NCI-H82 (cell line): ENCODE measurements around the gene GPHA2.
"Not testable (repeated sequence)": the region's sequence is repeated elsewhere in the genome, so short reads cannot be mapped to it uniquely, and the experiment has no call there.

ENCODE experiments used
- DNase-seq: peaks from one replicate; lab custom pipeline; 2025; lab: John Stamatoyannopoulos, UW

The GPHA2 gene, protein sequence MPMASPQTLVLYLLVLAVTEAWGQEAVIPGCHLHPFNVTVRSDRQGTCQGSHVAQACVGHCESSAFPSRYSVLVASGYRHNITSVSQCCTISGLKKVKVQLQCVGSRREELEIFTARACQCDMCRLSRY

DNA sequence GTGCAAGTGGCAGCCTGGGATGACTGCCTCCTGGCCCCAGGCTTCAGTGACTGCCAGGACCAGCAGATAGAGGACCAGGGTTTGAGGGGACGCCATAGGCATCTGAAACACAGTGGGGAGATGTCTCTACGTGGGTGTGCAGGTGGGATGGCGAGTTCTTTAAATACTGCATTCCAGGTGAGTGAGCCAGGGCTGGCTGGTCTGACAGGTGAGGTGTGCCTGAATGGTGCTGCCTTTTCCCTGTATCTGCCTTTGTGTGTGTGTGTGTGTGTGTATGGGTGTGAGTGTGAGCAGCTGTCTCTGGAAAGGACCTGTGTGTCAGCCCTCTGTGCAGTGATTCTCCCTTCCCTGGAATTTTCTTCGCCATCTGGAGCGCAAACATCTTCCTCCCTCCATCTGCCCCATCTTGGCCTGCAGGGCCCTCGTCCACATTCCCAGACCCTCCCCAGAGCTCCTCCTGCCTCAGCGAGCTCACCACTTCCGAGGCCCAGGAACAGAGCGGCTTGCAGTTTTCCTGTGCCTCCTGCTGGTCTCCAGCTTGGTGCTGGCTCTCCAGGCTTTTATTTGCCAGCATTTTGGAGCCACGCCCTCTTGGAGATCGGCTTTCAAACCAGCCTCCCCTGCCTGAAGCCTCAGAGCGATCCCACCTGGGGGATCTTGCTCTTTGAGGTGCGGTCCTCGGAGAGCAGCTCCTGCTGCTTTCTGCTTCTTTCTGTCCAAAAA, at the start of gene GPHA2:
Gene GPHA2 (minus strand): TSS at position 535 of the 723 bp plus-strand sequence. CDS start 433 bp downstream, at position 102.
- peak; percentile 59 for DNase-seq

DNA sequence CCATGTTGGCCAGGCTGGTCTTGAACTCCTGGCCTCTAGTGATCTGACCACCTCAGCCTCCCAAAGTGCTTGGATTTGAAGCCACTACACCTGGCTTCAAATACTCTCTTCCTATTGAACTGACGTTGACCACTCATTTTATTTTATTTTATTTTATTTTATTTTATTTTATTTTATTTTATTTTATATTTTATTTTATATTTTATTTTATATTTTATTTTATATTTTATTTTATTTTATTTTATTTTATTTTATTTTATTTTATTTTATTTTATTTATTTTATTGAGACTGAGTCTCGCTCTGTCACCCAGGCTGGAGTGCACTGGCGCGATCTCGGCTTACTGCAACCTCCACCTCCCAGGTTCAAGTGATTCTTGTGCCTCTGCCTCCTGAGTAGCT, 47.6 kb upstream of the GPHA2 start:
- DNase-seq: not testable (repeated sequence)

DNA sequence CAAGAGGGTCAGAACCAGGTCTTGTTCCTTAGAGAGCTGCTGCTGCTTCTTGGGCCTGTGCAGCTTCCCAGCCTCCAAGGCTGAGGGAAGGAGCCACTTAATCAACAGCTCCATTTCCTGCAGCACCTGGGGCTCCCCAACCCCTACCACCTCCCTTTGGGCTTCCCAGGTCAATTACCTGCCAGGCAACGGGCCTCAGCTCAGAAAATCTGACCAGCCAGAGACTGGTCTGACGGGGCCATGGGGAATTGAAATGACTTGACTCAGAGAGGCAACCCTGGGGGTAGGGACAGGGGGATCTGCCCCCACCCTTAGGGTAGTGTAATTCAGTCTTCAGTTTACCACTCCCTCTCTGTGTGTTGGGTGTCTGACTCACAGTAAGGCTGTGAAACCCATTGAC, 41.0 kb upstream of the GPHA2 start:
- DNase-seq: no peak

DNA sequence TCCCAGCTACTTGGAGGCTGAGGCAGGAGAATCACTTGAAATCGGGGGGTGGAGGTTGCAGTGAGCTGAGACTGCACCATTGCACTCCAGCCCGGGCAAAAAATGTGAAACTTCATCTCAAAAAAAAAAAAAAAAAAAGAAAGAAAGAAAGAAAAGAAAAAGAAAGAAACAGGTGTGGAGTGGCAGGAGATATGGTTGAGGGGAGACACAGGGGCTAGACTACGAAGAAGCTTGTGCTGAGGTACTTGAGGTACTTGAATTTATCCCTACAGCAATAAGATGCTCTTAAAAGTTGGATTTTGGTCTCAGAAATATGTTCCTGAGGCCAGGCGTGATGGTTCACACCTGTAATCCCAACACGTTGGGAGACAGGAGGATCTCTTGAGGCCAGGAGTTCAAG, 38.4 kb upstream of the GPHA2 start:
- no peak for DNase-seq

DNA sequence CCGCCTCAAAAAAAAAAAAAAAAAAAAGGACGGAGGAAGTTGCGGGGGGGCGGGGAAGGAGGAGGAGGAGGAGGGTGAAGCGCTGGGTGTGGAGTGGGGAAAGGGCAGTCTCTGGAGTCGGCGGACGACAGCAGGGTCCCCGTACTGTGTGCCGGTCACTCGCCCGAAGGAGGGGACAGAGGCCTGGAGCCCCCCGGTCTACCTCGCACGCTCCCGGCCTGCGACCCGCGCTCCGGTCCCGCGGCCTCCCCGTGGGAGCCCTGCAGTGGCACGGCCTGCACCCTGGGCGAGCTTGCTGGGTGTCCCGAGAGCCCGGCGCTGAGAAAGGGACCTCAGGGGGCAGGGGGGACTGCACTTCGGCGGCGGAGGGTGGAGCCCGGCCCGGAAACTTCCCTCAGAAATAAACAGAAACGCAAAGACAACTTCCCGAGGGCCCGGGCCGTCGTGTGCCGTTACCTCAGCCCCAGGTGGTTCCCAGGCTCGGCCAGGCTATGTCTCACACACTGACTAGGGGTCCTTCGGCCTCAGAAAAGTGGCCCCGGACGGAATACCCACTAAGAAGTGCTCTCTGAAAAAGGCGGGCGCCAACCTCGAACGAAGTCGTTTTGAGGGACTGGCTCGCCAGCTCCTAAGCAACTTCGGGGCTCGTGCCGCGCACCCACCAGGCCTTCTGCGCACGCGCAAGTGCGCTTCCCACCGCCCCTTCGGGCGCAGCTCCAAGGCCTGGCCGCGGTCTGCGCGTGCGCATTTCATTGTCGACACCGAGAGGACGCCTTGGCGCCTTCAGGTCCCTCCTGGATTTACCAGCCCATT, 35.9 kb upstream of the GPHA2 start, which contains the start of gene MAJIN:
Gene MAJIN (minus strand): TSS at position 688 of the 813 bp plus-strand sequence. CDS start 12,703 bp downstream, outside the sequence.
- DNase-seq: no peak

DNA sequence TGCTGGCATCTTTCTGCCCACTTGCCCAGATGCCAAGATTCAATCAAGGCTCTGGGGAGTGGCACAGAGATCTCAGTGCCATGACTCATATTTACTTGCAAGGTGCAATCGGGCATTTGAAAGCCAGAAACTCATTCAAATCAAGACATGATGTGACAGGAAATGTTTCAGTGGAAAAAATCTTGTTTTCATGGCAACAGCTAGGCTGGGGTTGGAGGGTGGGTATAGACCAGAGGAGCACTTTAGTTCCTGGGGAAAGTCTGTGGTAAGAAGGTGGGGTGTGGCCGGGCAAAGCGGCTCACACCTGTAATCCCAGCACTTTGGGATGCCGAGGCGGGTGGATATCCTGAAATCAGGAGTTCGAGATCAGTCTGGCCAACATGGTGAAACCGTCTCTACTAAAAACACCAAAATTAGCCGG, 35.0 kb upstream of the GPHA2 start:
- no peak for DNase-seq

DNA sequence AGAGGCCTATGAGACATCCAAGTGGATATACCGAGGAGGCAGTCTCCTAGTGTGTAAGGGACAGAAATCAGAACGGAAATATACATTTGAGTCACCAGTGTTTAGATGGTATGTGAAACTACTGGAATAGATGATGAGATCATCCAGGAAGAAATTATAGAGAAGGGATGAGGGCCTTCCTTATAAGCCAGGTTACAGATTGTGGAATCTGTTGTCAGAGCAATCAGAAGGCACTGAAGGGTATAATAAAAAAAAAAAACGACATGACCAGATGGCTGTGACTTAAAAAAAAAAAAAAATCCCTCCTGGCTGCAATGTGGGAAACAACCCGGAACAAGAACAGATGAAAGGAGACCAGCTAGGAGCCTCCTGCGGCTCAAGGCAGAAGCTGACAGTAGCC, 33.5 kb upstream of the GPHA2 start:
- peak; percentile 43 for DNase-seq

DNA sequence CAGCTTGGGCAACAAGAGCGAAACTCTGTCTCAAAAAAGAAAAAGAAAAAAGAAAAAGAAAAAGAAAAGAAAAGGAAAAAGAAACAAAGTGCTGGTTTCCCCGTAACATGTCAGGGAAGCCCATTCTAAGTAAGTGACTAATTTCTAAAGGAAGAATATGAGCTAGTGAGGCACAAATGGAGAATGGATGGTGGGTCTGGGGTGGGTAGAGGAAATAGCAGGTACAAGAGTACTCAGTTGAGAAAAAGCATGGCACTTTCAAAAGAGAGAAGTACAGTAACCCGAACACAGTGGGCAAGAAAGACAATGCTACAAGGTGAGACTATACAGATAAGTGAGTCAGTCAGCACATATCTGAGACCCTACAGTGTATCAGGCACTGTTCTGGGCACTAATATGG, 31.7 kb upstream of the GPHA2 start:
- no peak for DNase-seq

DNA sequence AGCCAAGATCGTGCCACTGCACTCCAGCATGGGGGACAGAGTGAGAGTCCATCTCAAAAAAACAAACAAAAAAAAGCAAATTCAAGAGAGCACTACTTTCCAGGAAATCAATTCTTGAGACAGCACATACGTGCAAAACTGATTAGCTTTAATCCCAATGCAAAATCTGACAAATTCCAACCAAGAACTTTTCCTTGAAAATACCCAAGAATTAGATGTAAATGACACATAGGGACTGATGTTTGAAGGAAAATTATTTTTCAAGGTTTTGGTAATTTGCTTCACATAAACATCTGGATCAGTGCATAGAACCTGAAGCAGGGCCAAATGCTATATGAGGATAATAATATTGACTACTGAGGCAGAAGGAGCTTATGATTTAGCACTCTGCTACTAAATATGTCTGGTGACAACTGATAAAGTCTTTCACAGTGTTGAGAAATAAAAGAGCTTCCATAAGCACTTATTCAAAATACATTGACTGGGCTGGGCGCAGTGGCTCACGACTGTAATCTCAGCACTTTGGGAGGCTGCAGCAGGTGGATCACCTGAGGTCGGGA, 27.5 kb upstream of the GPHA2 start:
- DNase-seq: no peak

DNA sequence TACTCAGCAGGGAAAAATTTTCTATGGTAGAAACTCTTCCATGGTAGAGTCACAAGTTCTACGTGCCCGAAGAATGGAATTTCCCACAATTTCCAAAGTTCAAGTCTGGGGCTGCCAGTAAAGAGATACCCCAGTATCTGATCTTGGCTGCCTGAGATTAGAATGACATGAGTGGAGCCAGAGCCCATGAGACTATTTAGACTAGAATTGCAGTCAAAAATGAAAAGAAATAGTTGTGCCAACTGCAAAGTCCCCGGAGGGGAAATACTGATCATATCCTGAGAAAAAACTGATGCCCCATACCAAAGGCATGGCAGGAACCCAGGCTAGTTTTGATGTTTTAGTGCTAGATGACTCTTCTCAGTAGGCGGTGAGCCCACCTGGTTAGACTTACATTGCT, 25.0 kb upstream of the GPHA2 start:
- no peak for DNase-seq

DNA sequence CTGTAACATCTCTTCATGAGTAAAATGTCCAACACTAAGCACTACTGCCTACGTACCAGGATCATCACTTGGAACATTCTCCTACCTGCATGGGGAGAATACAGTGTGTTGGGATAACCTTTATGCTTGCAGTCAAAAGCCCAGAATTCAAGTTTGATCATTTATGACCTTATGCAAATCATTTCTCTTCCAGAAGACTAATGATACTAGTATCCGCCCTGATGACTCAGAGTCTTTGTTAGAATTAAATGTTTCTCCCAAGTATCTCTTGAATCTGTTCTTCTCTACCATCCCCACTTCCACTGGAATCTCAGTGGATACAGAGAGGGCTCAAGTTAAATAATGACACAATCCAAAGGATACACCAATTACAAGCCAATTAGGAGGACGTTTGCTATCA, 23.8 kb upstream of the GPHA2 start:
- DNase-seq: no peak

DNA sequence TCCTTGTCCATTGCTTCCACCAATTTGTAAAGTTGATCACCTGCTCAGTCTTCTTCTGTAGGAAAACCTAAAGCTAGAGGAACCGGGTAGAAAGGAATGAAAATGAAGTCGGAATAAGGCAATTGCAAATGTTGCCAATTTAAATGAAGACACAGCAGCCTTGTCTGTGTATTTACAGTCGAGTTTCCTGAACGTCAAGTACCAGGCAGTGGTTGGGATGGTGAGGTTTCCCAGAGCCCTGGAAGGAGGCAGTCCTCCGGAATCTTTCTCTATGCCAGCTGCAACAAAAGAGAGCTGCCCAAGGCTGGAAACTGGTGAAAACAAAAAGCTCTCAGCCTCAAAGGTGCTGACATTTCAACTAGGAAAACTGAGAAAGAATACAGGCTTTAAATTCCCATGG, 18.5 kb upstream of the GPHA2 start:
- no peak for DNase-seq

DNA sequence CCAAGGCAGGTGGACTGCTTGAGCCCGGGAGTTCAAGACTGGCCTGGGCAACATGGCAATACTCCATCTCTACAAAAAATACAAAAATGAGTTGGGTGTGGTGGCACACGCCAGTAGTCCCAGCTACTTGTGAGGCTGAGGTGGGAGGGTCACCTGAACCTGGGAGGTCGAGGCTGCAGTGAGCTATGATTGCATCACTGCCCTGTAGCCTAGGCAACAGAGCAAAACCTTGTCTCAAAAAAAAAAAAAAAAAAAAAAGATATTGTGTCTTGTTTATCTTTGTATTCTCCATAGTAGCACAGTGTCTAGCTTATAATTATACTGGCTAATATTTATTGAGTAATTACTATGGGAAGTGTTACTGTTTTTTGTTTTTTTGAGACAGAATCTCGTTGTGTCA, 15.8 kb upstream of the GPHA2 start:
- no peak for DNase-seq

DNA sequence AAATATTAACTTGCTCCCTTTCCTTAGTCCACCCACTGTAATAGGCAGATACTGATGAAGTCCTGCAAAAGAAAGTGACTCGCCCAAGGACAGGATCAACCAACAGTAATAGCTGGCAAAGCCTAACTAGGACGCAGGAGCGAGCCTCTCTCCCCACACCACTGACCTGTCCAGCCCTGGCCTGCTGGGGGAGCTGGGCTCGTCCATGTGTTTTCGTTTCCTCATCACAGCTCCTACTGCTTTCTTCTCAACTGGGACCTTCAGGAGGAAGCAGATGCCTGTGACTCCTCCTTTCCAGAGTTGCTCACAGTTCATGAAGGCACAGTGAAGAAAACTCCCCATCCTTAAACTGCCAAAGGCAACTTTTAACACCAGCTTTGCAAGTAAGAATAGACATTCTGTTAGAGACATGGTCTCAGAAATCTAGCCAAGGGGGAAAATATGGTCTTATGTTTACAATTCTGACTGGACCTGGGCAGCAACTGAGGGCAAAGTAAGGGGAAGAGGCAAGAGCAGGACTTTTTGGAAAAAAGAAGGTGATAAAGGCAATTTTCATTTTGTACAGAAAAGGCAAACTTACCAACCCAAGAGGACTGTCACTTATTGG, 11.6 kb upstream of the GPHA2 start:
- DNase-seq: no peak

DNA sequence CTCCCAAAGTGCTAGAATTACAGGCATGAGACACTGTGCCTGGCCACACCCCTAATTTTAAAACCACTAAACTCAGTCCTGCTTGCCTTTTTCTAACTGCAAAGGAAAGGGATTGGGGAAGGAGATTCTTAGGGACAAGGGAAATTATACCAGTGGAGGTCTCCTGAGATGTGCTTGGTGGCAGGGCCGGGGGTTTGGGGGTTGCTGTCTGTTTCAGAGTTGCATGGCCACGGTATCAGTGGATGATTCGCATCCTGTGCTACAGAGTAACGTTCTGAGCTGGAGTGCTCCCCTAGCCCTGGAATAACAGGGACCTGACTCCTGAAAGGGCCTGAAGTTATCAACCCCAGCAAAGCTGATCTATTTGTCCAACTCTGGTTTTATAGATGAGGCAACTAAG, 846 bp upstream of the GPHA2 start:
- no peak for DNase-seq

DNA sequence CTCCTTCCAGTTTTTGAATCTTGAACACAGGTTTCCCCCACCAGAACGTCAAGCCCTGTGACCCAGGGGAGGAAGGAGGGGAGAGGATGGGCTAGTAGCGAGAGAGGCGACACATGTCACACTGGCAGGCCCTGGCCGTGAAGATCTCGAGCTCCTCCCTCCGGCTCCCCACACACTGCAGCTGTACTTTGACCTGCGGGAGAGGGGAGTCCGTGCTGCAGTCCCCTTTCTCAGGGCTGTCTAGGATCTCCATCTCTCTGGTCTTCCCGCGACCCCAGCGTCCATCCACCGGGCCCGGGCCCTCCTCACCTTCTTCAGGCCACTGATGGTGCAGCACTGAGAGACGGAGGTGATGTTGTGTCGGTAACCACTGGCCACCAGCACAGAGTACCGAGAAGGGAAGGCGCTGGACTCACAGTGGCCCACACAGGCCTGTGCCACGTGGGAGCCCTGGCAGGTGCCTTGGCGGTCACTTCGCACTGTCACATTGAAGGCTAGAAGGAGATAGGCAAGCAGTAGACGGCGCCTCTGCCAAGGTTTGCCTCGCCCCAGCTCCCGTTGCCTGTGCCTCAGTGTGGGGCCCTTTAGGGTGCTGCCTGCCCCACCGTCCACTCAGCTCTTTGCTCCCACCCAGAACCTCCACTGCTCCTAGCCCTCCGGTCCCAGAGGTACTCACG, 873 bp downstream of the GPHA2 start:
- no peak for DNase-seq

DNA sequence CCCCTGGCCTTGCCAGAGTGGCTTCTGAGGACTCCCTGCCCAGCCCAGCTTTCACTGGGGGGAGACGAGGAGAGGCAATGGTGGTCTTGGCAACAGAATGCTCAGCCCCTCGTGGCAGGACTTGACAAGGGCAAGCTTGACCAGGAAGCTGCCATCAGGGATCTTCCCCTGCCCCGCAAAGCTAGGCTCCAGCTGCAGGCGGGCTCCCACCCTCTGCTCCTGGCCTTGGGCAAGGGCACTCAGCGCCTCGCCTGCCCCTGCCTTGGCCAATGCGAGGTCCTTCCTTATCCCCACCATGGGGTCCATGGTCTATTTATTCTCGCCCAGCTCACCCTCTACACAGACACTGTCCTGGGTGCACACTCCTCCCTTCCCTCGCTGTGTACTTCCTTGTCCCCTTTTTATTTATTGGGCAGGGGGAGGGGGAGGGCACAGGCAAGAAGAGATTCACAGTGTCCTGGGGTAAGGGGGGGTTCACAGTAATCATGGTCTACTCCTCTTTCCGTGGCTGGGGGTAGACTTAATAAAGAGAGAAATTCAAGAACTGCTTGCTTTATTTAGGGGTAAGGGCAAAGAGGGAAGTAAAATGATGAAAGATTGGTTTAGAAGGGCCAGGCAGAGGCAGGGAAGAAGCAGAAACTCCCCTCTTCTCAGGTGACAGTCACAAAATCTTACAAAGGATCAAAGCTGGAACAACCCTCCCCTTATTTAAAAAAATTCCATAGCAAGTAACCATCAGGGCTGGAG, 1.6 kb downstream of the GPHA2 start:
- DNase-seq: no peak

DNA sequence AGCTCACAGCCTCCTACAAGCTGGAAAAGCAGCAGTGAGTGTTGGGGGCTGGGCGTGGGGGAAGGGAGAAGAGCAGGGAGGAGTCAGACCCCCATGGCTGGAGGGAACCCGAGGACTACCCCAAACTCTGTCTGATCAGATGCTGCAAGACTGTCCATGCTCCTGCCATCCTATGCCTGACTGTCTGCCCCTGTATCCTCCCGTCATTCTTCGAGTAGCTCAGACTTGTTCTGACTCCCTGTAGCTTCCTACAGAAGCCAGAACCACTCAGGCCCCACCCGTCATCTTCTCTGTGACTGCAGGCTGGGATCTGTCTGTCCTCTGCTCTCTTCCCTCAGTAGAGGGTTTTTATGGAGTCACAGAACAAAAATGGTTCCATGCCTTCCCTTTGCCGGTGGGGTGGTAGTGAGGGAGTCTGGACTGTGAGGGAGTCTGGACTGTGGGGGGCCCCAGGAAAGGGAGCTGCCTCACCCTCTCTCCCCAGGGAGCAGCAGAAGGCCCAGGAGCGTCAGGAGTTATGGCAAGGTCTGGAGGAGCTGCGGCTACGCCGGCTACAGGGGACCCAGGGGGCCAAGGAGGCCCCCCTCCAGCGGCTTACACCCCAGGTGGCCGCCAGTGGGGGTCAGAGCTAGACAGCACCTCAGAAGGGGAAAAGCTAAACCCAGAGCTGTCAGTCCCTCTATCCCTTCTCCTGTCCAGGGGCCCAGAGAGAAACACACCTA, 2.3 kb downstream of the GPHA2 start:
- DNase-seq: no peak

DNA sequence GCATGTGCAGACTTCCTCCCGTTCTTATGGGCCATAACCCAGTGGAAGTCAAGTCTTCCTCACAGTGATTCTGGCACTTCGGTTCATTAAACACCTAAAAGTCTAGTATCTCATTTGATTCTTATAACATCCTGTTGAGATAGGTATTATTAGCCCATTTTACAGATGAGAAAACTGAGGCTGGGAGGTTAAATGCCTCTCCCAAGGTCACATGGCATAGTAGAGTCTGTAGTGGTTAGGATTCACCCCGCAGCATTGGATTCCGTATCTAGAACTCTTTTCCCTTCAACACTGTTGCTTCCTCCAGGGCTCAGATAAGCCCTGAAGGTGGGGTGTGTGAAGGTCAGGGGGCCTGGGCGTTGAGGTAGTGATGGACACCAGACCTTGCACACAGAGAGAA, 3.4 kb downstream of the GPHA2 start:
- DNase-seq: no peak

DNA sequence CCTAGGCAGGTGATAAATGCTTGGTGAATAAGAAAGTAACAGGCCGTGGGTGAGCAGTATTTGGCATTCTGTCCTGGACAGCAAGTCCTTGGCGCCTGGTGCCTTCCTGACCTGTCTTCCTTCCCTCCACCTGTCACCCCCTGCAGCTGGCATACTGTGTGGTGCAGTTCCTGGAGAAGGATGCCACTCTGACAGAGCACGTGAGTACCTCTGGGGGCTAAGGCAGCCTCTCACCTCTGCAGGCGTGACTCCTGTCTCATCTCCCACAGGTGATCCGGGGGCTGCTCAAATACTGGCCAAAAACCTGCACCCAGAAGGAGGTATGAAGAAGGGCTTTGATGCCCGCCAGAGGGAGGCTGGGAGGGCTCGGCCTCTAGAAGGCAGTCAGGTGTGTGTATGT, 4.4 kb downstream of the GPHA2 start:
- DNase-seq: no peak
